Measurements from ENCODE around the gene EP300.

DNA sequence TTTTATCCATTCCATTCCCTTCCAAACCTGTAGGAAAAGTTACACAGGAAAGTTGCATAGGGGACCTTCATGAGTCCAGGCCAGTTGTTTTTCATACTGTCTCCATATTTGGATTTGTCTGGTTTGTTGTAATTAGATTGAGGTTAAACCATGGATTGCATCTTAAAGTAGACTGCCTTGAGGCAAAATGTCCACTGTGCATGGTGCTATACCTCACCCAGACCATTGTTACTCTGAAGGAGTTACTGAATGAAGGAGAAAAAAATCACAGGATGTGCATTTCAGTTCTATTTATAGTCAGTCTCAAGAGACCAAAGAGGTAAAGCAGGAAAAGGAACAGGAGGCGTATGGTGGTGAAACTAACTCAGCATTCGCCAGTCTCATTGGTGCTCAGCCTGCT is 83.2 kb downstream of the EP300 start:
- TF ChIP-seq, protein P1, sequence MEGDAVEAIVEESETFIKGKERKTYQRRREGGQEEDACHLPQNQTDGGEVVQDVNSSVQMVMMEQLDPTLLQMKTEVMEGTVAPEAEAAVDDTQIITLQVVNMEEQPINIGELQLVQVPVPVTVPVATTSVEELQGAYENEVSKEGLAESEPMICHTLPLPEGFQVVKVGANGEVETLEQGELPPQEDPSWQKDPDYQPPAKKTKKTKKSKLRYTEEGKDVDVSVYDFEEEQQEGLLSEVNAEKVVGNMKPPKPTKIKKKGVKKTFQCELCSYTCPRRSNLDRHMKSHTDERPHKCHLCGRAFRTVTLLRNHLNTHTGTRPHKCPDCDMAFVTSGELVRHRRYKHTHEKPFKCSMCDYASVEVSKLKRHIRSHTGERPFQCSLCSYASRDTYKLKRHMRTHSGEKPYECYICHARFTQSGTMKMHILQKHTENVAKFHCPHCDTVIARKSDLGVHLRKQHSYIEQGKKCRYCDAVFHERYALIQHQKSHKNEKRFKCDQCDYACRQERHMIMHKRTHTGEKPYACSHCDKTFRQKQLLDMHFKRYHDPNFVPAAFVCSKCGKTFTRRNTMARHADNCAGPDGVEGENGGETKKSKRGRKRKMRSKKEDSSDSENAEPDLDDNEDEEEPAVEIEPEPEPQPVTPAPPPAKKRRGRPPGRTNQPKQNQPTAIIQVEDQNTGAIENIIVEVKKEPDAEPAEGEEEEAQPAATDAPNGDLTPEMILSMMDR (IDR thresholded peaks at IDR 0.05): no peak
- TF ChIP-seq POLR2A (IDR thresholded peaks at IDR 0.05): no peak
